GM12892 (cell line): Measurements from ENCODE around the gene LRMDA.

Source experiments
- POLR2A ChIP-seq: IDR thresholded peaks from 2 replicates; pipeline ENCODE4 v1.6.1; 2011; ENCODE audit warnings: low read depth, low read length, control low read depth
- POLR2AphosphoS5 ChIP-seq: IDR thresholded peaks from 2 replicates; pipeline ENCODE4 v1.6.1; 2011; ENCODE audit warnings: low read depth, low read length, control low read depth
- TAF1 ChIP-seq: IDR thresholded peaks from 2 replicates; pipeline ENCODE4 v1.6.1; 2011; ENCODE audit warnings: low read depth, mild to moderate bottlenecking, control low read depth, low read length, borderline replicate concordance

DNA sequence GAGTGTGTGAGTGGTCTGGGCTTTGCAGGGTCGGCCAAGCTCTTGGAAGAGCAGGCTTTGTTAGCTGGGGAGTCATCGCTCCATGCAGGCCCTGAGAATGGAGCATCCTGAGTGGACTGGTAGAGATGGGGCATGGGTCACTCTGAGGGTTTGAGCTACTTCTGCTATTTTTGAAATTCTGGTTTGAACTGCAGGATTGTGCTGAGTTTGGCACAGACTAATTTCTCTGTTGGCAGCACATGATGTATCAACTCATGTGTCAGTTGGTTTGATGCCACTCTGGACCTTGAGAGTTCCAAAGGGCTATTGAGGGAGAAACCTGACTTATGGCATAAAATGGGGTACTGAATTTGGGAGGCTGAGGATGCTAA, 56.3 kb downstream of the LRMDA start:
- no peak for TF ChIP-seq POLR2A
- TF ChIP-seq POLR2AphosphoS5 = no peak
- no peak for TF ChIP-seq TAF1
